GM12864 (cell line): Measurements from ENCODE around the gene DSCAML1.

Experiments
- DNase-seq: peaks from one replicate; pipeline ENCODE4 v3.0.0-alpha.2; 2011; ENCODE audit warnings: low read depth
- H3K4me3 ChIP-seq: 2 replicates; pipeline ENCODE4 v1.5.1; 2011; ENCODE audit warnings: mild to moderate bottlenecking, low read depth, low read length, control low read depth
- TF ChIP-seq, protein P1 (sequence below): IDR thresholded peaks from 2 replicates; pipeline ENCODE4 v1.5.1; 2011; ENCODE audit warnings: low read depth, mild to moderate bottlenecking, moderate library complexity, low read length, control low read depth, inconsistent platforms; ENCODE audit errors: missing control alignments

DSCAML1 gene

DNA sequence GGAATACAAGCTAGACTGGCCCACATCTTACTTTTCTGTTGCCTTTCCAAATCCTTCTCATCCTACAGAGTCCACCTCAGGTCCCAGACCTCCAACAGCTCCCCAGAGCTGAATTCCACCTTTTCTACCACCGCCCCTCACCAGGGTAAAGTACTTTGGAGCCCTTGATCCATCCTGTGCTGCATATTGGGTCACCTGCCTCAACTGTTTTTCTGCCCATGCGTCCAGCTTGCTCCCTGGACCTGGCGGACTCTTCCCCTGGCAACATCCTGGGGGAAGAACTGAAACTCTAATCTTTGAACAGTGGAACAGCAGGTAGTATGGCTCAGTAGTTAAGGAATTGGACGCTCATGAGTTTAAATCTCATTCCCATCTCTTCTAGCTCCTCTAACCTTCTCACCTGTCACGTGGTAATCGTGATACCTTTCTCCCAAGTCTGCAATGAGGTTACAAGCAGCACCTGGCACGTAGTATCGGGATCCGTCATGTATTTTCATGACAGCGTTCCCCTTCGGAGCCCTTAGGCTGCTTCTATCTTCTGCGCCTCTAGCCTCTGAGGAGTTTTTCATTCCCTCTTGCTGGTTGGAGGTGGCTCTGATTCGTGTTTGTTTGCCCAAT, 371.2 kb downstream of the DSCAML1 start:
- no peak overlapping the region for H3K4me3 ChIP-seq
- TF ChIP-seq, protein P1, sequence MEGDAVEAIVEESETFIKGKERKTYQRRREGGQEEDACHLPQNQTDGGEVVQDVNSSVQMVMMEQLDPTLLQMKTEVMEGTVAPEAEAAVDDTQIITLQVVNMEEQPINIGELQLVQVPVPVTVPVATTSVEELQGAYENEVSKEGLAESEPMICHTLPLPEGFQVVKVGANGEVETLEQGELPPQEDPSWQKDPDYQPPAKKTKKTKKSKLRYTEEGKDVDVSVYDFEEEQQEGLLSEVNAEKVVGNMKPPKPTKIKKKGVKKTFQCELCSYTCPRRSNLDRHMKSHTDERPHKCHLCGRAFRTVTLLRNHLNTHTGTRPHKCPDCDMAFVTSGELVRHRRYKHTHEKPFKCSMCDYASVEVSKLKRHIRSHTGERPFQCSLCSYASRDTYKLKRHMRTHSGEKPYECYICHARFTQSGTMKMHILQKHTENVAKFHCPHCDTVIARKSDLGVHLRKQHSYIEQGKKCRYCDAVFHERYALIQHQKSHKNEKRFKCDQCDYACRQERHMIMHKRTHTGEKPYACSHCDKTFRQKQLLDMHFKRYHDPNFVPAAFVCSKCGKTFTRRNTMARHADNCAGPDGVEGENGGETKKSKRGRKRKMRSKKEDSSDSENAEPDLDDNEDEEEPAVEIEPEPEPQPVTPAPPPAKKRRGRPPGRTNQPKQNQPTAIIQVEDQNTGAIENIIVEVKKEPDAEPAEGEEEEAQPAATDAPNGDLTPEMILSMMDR: no peak
- no peak for DNase-seq

DNA sequence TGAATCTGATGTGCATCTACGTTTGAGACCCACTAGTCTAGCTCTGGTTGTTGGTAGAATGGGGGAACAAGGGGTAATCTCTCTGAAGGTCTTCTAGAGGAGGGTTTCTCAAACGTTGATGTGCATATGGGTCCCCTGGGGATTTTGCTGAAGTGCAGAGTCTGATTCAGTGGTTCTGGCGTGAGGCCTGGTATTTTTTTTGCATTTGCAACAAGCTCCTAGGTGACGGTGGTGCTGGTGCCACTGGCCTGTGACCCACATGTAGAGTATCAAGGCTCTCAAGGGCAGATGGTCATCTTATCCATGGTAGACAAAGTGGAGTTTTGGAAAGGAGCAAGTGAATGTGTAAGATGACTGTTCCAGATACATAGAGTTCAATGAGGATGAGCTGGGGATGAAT, 372.2 kb downstream of the DSCAML1 start:
- TF ChIP-seq, protein P1: no peak
- DNase-seq: no peak
- H3K4me3 ChIP-seq: no peak overlapping the region

DNA sequence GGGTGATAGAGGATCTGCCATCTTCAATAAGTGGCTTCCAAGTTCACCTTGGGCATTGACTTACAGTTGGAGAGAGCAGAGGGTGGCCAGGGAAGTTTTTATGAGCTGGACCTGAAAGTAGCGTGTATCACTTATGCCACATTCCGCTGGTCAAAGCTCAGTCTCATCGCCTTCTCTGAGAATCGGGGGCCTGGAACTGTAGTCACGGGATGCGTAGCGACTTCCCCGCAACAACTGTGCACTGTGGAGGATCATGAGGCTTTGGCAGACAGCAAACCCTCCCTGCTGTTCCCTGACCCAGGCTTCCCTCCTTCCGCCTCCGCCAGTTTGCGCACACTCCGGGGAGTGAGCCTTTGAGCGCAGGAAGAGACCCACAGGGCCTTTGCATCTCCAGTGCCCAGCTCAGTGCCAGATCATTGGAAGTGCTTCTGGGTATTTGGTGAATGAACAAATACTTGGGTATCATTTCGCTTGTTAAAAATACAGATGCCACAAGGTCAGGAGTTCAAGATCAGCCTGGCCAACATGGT, 373.9 kb downstream of the DSCAML1 start:
- no peak for DNase-seq
- no peak overlapping the region for H3K4me3 ChIP-seq
- TF ChIP-seq, protein P1: no peak

DNA sequence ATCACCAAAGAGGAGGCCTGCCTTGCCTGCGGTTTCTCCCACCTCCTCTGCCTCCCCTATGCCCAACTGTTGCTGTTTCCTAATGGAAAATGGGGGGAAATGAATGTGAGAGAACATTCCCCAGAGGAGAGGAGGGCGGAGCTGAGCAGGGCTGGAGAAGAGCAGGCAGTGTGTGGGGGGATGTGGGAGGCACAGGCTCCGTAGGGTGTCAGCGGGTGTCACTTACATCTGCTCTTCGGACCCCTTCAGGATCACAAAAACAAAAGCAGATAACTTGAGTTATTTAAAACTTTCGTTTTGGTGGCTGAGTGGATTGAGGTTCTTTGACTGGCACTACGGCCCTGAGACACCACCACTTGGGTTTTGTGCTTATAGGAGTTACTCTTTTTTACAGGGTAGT, 375.5 kb downstream of the DSCAML1 start:
- TF ChIP-seq, protein P1: no peak
- H3K4me3 ChIP-seq: no peak overlapping the region
- no peak for DNase-seq

DNA sequence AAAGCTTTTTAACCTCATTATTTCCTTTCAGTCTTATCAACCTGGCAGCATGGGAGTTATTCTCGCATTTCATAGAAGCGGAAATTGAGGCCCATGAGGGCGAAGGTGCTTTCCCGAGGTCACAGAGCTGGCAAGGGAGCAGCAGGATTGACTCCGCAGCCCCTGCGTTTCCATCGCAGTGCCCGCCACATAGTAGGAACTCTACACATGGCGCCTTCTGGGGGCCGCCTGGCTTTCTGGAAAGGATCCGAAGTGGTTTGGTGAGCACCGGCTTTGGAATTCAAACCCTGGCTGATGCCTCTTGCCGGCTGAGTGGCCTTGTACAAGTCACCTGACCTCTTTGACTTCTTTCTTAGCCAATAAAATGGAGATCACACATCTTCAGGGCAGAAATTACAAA, 376.0 kb downstream of the DSCAML1 start:
- TF ChIP-seq, protein P1: no peak
- no peak overlapping the region for H3K4me3 ChIP-seq
- no peak for DNase-seq

DNA sequence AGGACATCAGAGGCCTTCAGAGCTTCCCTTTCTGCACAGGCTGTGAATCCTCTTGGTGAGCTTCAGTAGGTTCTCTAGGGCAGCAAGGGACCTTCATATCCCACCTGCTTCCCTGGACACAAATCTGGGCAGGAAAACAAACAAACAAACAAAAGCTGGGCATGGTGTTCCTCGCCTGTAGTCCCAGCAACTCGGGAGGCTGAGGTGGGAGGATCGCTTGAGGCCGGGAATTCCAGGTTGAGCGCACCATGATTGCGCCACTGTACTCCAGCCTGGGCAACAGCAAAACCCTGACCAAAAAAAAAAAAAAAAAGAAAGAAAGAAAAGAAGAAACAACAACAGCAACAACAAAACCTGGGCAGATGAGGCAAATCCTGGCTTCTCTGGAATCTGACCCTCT, 376.4 kb downstream of the DSCAML1 start:
- TF ChIP-seq, protein P1: no peak
- no peak overlapping the region for H3K4me3 ChIP-seq
- no peak for DNase-seq

DNA sequence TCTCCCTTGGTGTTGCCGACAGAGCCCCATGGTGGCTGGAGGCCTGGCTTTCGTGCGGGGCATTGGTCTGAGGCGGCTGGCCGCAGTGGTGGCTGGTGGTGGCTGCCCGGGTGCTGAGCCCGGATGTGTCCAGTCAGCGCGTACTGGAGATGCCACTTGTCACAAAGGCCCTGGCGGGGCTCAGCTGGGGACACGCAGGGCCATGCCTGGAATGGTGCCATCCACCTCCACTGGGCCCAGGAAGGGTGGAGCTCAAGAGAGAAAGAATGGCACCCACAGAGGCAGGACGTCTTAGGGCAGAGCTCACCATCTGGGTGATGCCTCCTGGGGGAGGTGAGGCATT, 376.9 kb downstream of the DSCAML1 start:
- no peak overlapping the region for H3K4me3 ChIP-seq
- TF ChIP-seq, protein P1: no peak
- DNase-seq: no peak
